HEK293 (cell line): ENCODE measurements around the gene CPTP.

Experiments used
- CTCF ChIA-PET: fragments of 350-600 bp; formaldehyde crosslinking; extraction: SDS; loops from one replicate; lab custom pipeline; 2021; ENCODE audit warnings: antibody characterized with exemption; lab: Yijun Ruan, JAX
- POLR2A ChIA-PET: fragments of 300-600 bp; formaldehyde crosslinking; extraction: SDS; loops from one replicate; lab custom pipeline; 2020; ENCODE audit warnings: antibody characterized with exemption, inconsistent platforms; lab: Yijun Ruan, JAX
- H3K27ac ChIP-seq: fragments of 200-500 bp; sonication (Bioruptor generic); 2 replicates; pipeline ENCODE4 v1.5.1; 2014; ENCODE audit warnings: low read depth, low read length, control low read depth, inconsistent platforms; ENCODE audit errors: extremely low read depth
- H3K36me3 ChIP-seq, 2 experiments: fragments of 200-500 bp in 1 of 2; sonication (Bioruptor generic) in 1 of 2; 1 replicate in 1 of 2; 2 replicates in 1 of 2; pipeline ENCODE4 v1.5.1; 2014 to 2017; ENCODE audit warnings: inconsistent platforms in 2 of 2, low read length in 2 of 2; ENCODE audit not compliant: control insufficient read depth in 2 of 2, insufficient read depth in 1 of 2
- H3K4me1 ChIP-seq: fragments of 200-500 bp; sonication (Bioruptor generic); 2 replicates; pipeline ENCODE4 v1.5.1; 2014; ENCODE audit warnings: mild to moderate bottlenecking, low read length, inconsistent platforms; ENCODE audit not compliant: control insufficient read depth, insufficient read depth
- H3K4me3 ChIP-seq: 2 replicates; pipeline ENCODE4 v1.5.1; 2011; ENCODE audit warnings: low read depth, mild to moderate bottlenecking, control low read depth, low read length, moderate library complexity
- H3K9me3 ChIP-seq: fragments of 200-500 bp; sonication (Bioruptor generic); 2 replicates; pipeline ENCODE4 v1.5.1; 2014; ENCODE audit warnings: low read depth, low read length, inconsistent platforms; ENCODE audit not compliant: control insufficient read depth, insufficient read depth
- CTCF ChIP-seq: fragments of 450-650 bp; formaldehyde crosslinking; IDR thresholded peaks from 2 replicates; pipeline ENCODE4 v1.5.1; 2016; ENCODE audit warnings: missing biosample characterization, missing genetic modification characterization
- GFI1B ChIP-seq: fragments of 450-650 bp; formaldehyde crosslinking; IDR thresholded peaks from 2 replicates; pipeline ENCODE4 v1.5.1; 2016; ENCODE audit warnings: missing biosample characterization, missing genetic modification characterization
- GLI2 ChIP-seq: fragments of 450-650 bp; formaldehyde crosslinking; IDR thresholded peaks from 2 replicates; pipeline ENCODE4; 2017; ENCODE audit warnings: missing biosample characterization, missing genetic modification characterization, low read depth, borderline replicate concordance
- KLF1 ChIP-seq: fragments of 450-650 bp; formaldehyde crosslinking; IDR thresholded peaks from 2 replicates; pipeline ENCODE4 v1.5.1; 2016; ENCODE audit warnings: missing biosample characterization, missing genetic modification characterization
- MEIS1 ChIP-seq: sonication (generic); formaldehyde crosslinking; IDR thresholded peaks from 2 replicates; pipeline ENCODE4 v1.8.1; 2022; ENCODE audit warnings: missing genetic modification reagents, mild to moderate bottlenecking, borderline replicate concordance
- PATZ1 ChIP-seq: fragments of 450-650 bp; formaldehyde crosslinking; IDR thresholded peaks from 2 replicates; pipeline ENCODE4 v1.5.1; 2016; ENCODE audit warnings: missing biosample characterization, missing genetic modification characterization
- PRDM1 ChIP-seq: fragments of 450-650 bp; formaldehyde crosslinking; IDR thresholded peaks from 2 replicates; pipeline ENCODE4; 2016; ENCODE audit warnings: missing biosample characterization, missing genetic modification characterization
- REST ChIP-seq: fragments of 450-650 bp; formaldehyde crosslinking; IDR thresholded peaks from 2 replicates; pipeline ENCODE4 v1.5.1; 2016; ENCODE audit warnings: missing biosample characterization, missing genetic modification characterization
- SP2 ChIP-seq: fragments of 450-650 bp; formaldehyde crosslinking; IDR thresholded peaks from 2 replicates; pipeline ENCODE4 v1.5.1; 2016; ENCODE audit warnings: missing biosample characterization, missing genetic modification characterization
- SP3 ChIP-seq: fragments of 450-650 bp; formaldehyde crosslinking; IDR thresholded peaks from 2 replicates; pipeline ENCODE4 v1.5.1; 2016; ENCODE audit warnings: missing biosample characterization, missing genetic modification characterization
- ZFP69B ChIP-seq: fragments of 450-650 bp; formaldehyde crosslinking; IDR thresholded peaks from 2 replicates; pipeline ENCODE4 v1.5.1; 2016; ENCODE audit warnings: missing biosample characterization, missing genetic modification characterization
- ZIC2 ChIP-seq: fragments of 450-650 bp; formaldehyde crosslinking; IDR thresholded peaks from 2 replicates; pipeline ENCODE4 v1.5.1; 2016; ENCODE audit warnings: missing biosample characterization, missing genetic modification characterization
- ZNF2 ChIP-seq: fragments of 450-650 bp; formaldehyde crosslinking; IDR thresholded peaks from 2 replicates; pipeline ENCODE4 v1.5.1; 2016; ENCODE audit warnings: missing biosample characterization, missing genetic modification characterization
- ZNF239 ChIP-seq: fragments of 450-650 bp; formaldehyde crosslinking; IDR thresholded peaks from 2 replicates; pipeline ENCODE4 v1.5.1; 2016; ENCODE audit warnings: missing biosample characterization, missing genetic modification characterization
- ZNF280C ChIP-seq: fragments of 450-650 bp; formaldehyde crosslinking; IDR thresholded peaks from 2 replicates; pipeline ENCODE4 v1.5.1; 2016; ENCODE audit warnings: missing biosample characterization, missing genetic modification characterization
- ZNF423 ChIP-seq: fragments of 450-650 bp; formaldehyde crosslinking; IDR thresholded peaks from 2 replicates; pipeline ENCODE4 v1.5.1; 2016; ENCODE audit warnings: missing biosample characterization, missing genetic modification characterization
- ZNF449 ChIP-seq: fragments of 450-650 bp; formaldehyde crosslinking; IDR thresholded peaks from 2 replicates; pipeline ENCODE4 v1.5.1; 2017; ENCODE audit warnings: missing biosample characterization, mild to moderate bottlenecking, missing genetic modification characterization, moderate library complexity
- ZNF501 ChIP-seq: fragments of 450-650 bp; formaldehyde crosslinking; IDR thresholded peaks from 2 replicates; pipeline ENCODE4 v1.5.1; 2016; ENCODE audit warnings: missing biosample characterization, missing genetic modification characterization
- ZNF514 ChIP-seq: fragments of 450-650 bp; formaldehyde crosslinking; IDR thresholded peaks from 2 replicates; pipeline ENCODE4 v1.5.1; 2016; ENCODE audit warnings: missing biosample characterization, missing genetic modification characterization
- ZNF521 ChIP-seq: fragments of 450-650 bp; formaldehyde crosslinking; IDR thresholded peaks from 2 replicates; pipeline ENCODE4 v1.5.1; 2017; ENCODE audit warnings: missing biosample characterization, mild to moderate bottlenecking, missing genetic modification characterization
- ZNF623 ChIP-seq: fragments of 450-650 bp; formaldehyde crosslinking; IDR thresholded peaks from 2 replicates; pipeline ENCODE4 v1.5.1; 2016; ENCODE audit warnings: missing biosample characterization, missing genetic modification characterization
- ZNF692 ChIP-seq: fragments of 450-650 bp; formaldehyde crosslinking; IDR thresholded peaks from 2 replicates; pipeline ENCODE4 v1.5.1; 2016; ENCODE audit warnings: missing biosample characterization, missing genetic modification characterization

The CPTP gene

GRCh38 chr1:1300352-1300739 is 24.3 kb upstream of the CPTP start:
- POLR2A ChIA-PET, result interaction anchor here (0.5 to 1.7 kb wide), 4 partner anchors 9 to 174 kb away, joined by 3 to 9 read pairs (median 3); no protein-coding TSS in a partner anchor
- TF ChIP-seq REST (tag by site-specific recombination) (peak; percentile 80; the same call in 1 of the 2 replicates), ZNF514 (tag by site-specific recombination) (no peak), SP2 (tag by site-specific recombination) (peak; percentile 27; the same call in 1 of the 2 replicates), ZNF239 (tag by site-specific recombination) (no peak)
- no peak overlapping the region for H3K4me3 ChIP-seq
- H3K9me3 ChIP-seq, result no peaks in the 10 kb centered on the region
- CTCF ChIA-PET, result interaction anchor here (0.5 to 1.9 kb wide), 8 partner anchors 9 to 432 kb away, joined by 3 to 9 read pairs (median 3); no protein-coding TSS in a partner anchor
- peaks cover 11% of the 10 kb centered on the region for H3K4me1 ChIP-seq
- peaks cover 0 to 25% of the 10 kb centered on the region in 2 experiments; a peak in 2 of 3 replicates for H3K36me3 ChIP-seq
- no peak overlapping the region for H3K27ac ChIP-seq

GRCh38 chr1:1302006-1302430 is 22.6 kb upstream of the CPTP start:
- H3K4me3 ChIP-seq, result no peak overlapping the region
- no peak overlapping the region for H3K27ac ChIP-seq
- POLR2A ChIA-PET, result no interaction called here
- no peaks in the 10 kb centered on the region for H3K9me3 ChIP-seq
- H3K36me3 ChIP-seq, result peaks cover 0 to 12% of the 10 kb centered on the region in 2 experiments; a peak in 2 of 3 replicates
- CTCF ChIA-PET, result interaction anchor here (0.7 to 1.9 kb wide), 2 partner anchors 11 to 21 kb away, joined by 3 to 16 read pairs; no protein-coding TSS in a partner anchor
- H3K4me1 ChIP-seq, result peaks cover 20% of the 10 kb centered on the region
- no peak; the same call in 1 of the 2 replicates for TF ChIP-seq PATZ1 (tag by site-specific recombination)
- TF ChIP-seq KLF1, result 0 out of 2 replicates have a peak, but pooled peaks have one; percentile 7
- no peak for TF ChIP-seq SP3 (tag by site-specific recombination)
- no peak for TF ChIP-seq ZNF501
- TF ChIP-seq ZFP69B (tag by site-specific recombination), result peak; percentile 92
- TF ChIP-seq PRDM1 (tag by site-specific recombination), result no peak
- TF ChIP-seq GLI2, result no peak
- no peak for TF ChIP-seq ZNF521 (tag by site-specific recombination)
- TF ChIP-seq CTCF, result peak; percentile 56; the same call in 1 of the 2 replicates
- TF ChIP-seq ZNF280C (tag by site-specific recombination), result no peak
- TF ChIP-seq ZNF449 (tag by site-specific recombination), result no peak
- no peak for TF ChIP-seq MEIS1 (CRISPR knock-in tag)
- TF ChIP-seq ZNF623, result no peak
- TF ChIP-seq ZNF2, result no peak
- TF ChIP-seq ZNF423 (tag by site-specific recombination), result peak; percentile 94
- TF ChIP-seq GFI1B, result no peak
- peak; percentile 89 for TF ChIP-seq ZNF692 (tag by site-specific recombination)
- peak; percentile 63 for TF ChIP-seq ZIC2
